Activated CD4-positive, alpha-beta T cell treated with anti-CD3 and anti-CD28 coated beads for 4 hours (primary cell): Measurements from ENCODE around the gene SLC38A10.

ENCODE experiments used
- DNase-seq, 2 donors: peaks; one replicate each; pipeline ENCODE4 v3.0.0-alpha.2; 2020

Gene SLC38A10

GRCh38 chr17:81200201-81200600 is 94.9 kb downstream of the SLC38A10 start:
- no peak for DNase-seq

GRCh38 chr17:81199482-81199830 is 95.7 kb downstream of the SLC38A10 start:
- DNase-seq: no peak

- no peak for DNase-seq
Measured at GRCh38 chr17:81198826-81199481, 96.2 kb downstream of the SLC38A10 start.

GRCh38 chr17:81197831-81198490 is 97.1 kb downstream of the SLC38A10 start:
- DNase-seq: no peak

GRCh38 chr17:81197409-81197795 is 97.7 kb downstream of the SLC38A10 start:
- DNase-seq: no peak

- DNase-seq: no peak
Measured at GRCh38 chr17:81196505-81197408, 98.3 kb downstream of the SLC38A10 start.

GRCh38 chr17:81195941-81196495 is 99.1 kb downstream of the SLC38A10 start:
- DNase-seq: no peak
